K562 (cell line): ENCODE measurements around the gene IRGQ. TPM values are rescaled to one million over a fixed set of nuclear protein-coding genes. Genes with fewer than 3 reads are reported as not detected.

ENCODE experiments used
- BHLHE40 ChIP-seq: IDR thresholded peaks from 2 replicates; pipeline ENCODE4 v1.6.1; 2011; ENCODE audit warnings: low read length, improper control_type of control experiment
- CAMTA2 ChIP-seq: fragments of 250-450 bp; sonication (Bioruptor Pico); conservative IDR thresholded peaks from 2 replicates; pipeline ENCODE4 v1.5.1; 2022
- CBFA2T2 ChIP-seq: fragments of 450-650 bp; conservative IDR thresholded peaks from 2 replicates; pipeline ENCODE4 v1.6.1; 2017; ENCODE audit warnings: mild to moderate bottlenecking
- ERF ChIP-seq: fragments of 450-650 bp; formaldehyde crosslinking; IDR thresholded peaks from 2 replicates; pipeline ENCODE4 v1.4.0; 2020; ENCODE audit warnings: mild to moderate bottlenecking, mixed read lengths
- FOXK1 ChIP-seq: sonication (generic); formaldehyde crosslinking; IDR thresholded peaks from 2 replicates; pipeline ENCODE4 v1.8.0; 2022; ENCODE audit warnings: missing genetic modification reagents, mild to moderate bottlenecking, borderline replicate concordance
- GATAD2A ChIP-seq: fragments of 450-650 bp; IDR thresholded peaks from 2 replicates; pipeline ENCODE4 v1.6.1; 2017
- GATAD2B ChIP-seq: fragments of 450-650 bp; IDR thresholded peaks from 2 replicates; pipeline ENCODE4 v1.6.1; 2017; ENCODE audit warnings: mild to moderate bottlenecking, borderline replicate concordance
- MAFK ChIP-seq: IDR thresholded peaks from 2 replicates; pipeline ENCODE4 v1.6.1; 2011; ENCODE audit warnings: low read length, improper control_type of control experiment
- NFIX ChIP-seq: fragments of 250-450 bp; sonication (Bioruptor Pico); IDR thresholded peaks from 2 replicates; pipeline ENCODE4 v1.4.0; 2020; ENCODE audit warnings: low read depth, mild to moderate bottlenecking, moderate library complexity
- OTX1 ChIP-seq: fragments of 450-650 bp; formaldehyde crosslinking; IDR thresholded peaks from 2 replicates; pipeline ENCODE4 v1.4.0; 2022; ENCODE audit warnings: mild to moderate bottlenecking
- PYGO2 ChIP-seq: fragments of 450-650 bp; IDR thresholded peaks from 2 replicates; pipeline ENCODE4 v1.6.1; 2016; ENCODE audit warnings: mild to moderate bottlenecking, missing genetic modification characterization, moderate library complexity, missing compliant biosample characterization
- SMAD3 ChIP-seq: fragments of 450-650 bp; formaldehyde crosslinking; conservative IDR thresholded peaks from 2 replicates; pipeline ENCODE4 v1.4.0; 2020; ENCODE audit warnings: mild to moderate bottlenecking
- ZBTB1 ChIP-seq: sonication (generic); formaldehyde crosslinking; IDR thresholded peaks from 2 replicates; pipeline ENCODE4 v1.8.1; 2023; ENCODE audit warnings: missing genetic modification reagents, low read depth, mild to moderate bottlenecking, borderline replicate concordance
- ZC3H11A ChIP-seq: IDR thresholded peaks from 2 replicates; pipeline ENCODE4 v1.6.1; 2012; ENCODE audit warnings: low read depth, low read length, improper control_type of control experiment
- ZFPM2 ChIP-seq: fragments of 250-450 bp; sonication (Bioruptor Pico); IDR thresholded peaks from 2 replicates; pipeline ENCODE4 v1.5.1; 2022; ENCODE audit warnings: mild to moderate bottlenecking
- ZKSCAN3 ChIP-seq: fragments of 250-450 bp; sonication (Bioruptor Pico); IDR thresholded peaks from 2 replicates; pipeline ENCODE4 v1.4.0; 2020
- ZNF347 ChIP-seq: fragments of 450-650 bp; formaldehyde crosslinking; IDR thresholded peaks from 2 replicates; pipeline ENCODE4 v1.4.0; 2020; ENCODE audit warnings: low read depth, mild to moderate bottlenecking, moderate library complexity
- ZNF785 ChIP-seq: fragments of 250-450 bp; sonication (Bioruptor Pico); IDR thresholded peaks from 2 replicates; pipeline ENCODE4 v1.4.0; 2020; ENCODE audit warnings: mild to moderate bottlenecking
- polyA plus RNA-seq, 8 experiments: library from polyadenylated mRNA; depleted of rRNA in 4 of 8; stranded (reverse) in 5 of 8; unstranded in 3 of 8; fragments of >200 nt; fragmentation: Nextera tagmentation in 2 of 8; fragmentation: Illumina TruSeq in 1 of 8; extraction: Ambion mirVana in 2 of 8; extraction: Trizol in 1 of 8; gene quantifications; 2 replicates each; pipeline versions ENCODE4 v1.2.1 to v1.2.3, GENCODE V29; 2011 to 2014; ENCODE audit warnings: inconsistent platforms in 1 of 8, missing spikeins in 1 of 8
- total RNA-seq, 7 experiments: library from RNA; depleted of rRNA in 6 of 7; stranded (reverse); fragments of >200 nt in 6 of 7; fragmentation: Illumina TruSeq in 2 of 7; extraction: Trizol in 2 of 7; gene quantifications; 2 replicates each; pipeline versions ENCODE4 v1.2.1 to v1.2.3, GENCODE V29; 2011 to 2021; ENCODE audit warnings: low replicate concordance in 1 of 7
- TF ChIP-seq, protein P1 (sequence below): sonication (generic); formaldehyde crosslinking; IDR thresholded peaks from 2 replicates; pipeline ENCODE4 v1.9.0; 2022; ENCODE audit warnings: mild to moderate bottlenecking, missing genetic modification reagents
- TF ChIP-seq, protein P2 (sequence below), 2 experiments: fragments of 450-650 bp in 1 of 2; sonication (generic) in 1 of 2; formaldehyde crosslinking; conservative IDR thresholded peaks; 2 replicates each; pipeline versions ENCODE4 v1.4.0 to v1.8.1; 2020 to 2022; ENCODE audit warnings: mild to moderate bottlenecking in 1 of 2, missing genetic modification reagents in 1 of 2
- TF ChIP-seq, protein P3 (sequence below): fragments of 250-450 bp; sonication (Bioruptor Pico); IDR thresholded peaks from 2 replicates; pipeline ENCODE4 v1.8.0; 2022; ENCODE audit warnings: inconsistent platforms, mild to moderate bottlenecking, moderate library complexity, borderline replicate concordance
- TF ChIP-seq, protein P4 (sequence below): fragments of 450-650 bp; IDR thresholded peaks from 2 replicates; pipeline ENCODE4 v1.6.1; 2014; ENCODE audit warnings: low read depth, mild to moderate bottlenecking, moderate library complexity, borderline replicate concordance
- TF ChIP-seq, protein P5 (sequence below): fragments of 150-350 bp; IDR thresholded peaks from 2 replicates; pipeline ENCODE4 v1.6.1; 2014; ENCODE audit warnings: low read depth, mild to moderate bottlenecking, low read length, borderline replicate concordance

IRGQ gene
- total and polyA plus RNA-seq, 9 of the 15 experiments (the other 6 are each of a cell fraction or from before 2014, with no cell fraction given) = 3.5 to 19.2 (median 7.9) TPM

DNA sequence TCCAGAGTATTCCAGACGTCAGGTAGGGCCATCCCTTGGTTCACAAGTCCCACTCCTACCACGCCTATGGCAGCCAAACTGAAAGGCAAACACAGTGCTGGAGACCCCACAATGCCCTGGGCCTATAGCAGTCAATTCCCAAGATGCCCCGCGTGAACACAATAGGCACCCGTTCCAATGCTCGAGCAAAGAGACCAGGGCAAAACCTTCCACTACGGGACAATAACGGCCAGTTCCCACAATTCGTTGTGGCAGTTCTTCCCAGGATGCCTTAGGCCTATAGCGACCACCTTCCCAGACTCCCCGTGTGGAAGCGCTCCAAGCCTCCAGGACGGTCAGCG is 23.0 kb upstream of the IRGQ start (continued):
- TF ChIP-seq GATAD2A = no peak
- TF ChIP-seq PYGO2 (tag) = no peak
- TF ChIP-seq ZNF347 (CRISPR knock-in tag) = no peak
- no peak for TF ChIP-seq CBFA2T2
- TF ChIP-seq, protein P1, sequence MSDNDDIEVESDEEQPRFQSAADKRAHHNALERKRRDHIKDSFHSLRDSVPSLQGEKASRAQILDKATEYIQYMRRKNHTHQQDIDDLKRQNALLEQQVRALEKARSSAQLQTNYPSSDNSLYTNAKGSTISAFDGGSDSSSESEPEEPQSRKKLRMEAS (CRISPR knock-in tag) = no peak
- TF ChIP-seq, protein P2, sequence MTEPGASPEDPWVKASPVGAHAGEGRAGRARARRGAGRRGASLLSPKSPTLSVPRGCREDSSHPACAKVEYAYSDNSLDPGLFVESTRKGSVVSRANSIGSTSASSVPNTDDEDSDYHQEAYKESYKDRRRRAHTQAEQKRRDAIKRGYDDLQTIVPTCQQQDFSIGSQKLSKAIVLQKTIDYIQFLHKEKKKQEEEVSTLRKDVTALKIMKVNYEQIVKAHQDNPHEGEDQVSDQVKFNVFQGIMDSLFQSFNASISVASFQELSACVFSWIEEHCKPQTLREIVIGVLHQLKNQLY (CRISPR knock-in tag; conservative IDR thresholded peaks at IDR 0.05) = no peak
- no peak for TF ChIP-seq MAFK
- TF ChIP-seq BHLHE40 = no peak
- TF ChIP-seq CAMTA2 (CRISPR knock-in tag) = no peak
- TF ChIP-seq, protein P3, sequence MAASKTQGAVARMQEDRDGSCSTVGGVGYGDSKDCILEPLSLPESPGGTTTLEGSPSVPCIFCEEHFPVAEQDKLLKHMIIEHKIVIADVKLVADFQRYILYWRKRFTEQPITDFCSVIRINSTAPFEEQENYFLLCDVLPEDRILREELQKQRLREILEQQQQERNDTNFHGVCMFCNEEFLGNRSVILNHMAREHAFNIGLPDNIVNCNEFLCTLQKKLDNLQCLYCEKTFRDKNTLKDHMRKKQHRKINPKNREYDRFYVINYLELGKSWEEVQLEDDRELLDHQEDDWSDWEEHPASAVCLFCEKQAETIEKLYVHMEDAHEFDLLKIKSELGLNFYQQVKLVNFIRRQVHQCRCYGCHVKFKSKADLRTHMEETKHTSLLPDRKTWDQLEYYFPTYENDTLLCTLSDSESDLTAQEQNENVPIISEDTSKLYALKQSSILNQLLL (CRISPR knock-in tag) = no peak
- no peak for TF ChIP-seq GATAD2B
- TF ChIP-seq ZFPM2 (CRISPR knock-in tag) = no peak
- TF ChIP-seq, protein P4, sequence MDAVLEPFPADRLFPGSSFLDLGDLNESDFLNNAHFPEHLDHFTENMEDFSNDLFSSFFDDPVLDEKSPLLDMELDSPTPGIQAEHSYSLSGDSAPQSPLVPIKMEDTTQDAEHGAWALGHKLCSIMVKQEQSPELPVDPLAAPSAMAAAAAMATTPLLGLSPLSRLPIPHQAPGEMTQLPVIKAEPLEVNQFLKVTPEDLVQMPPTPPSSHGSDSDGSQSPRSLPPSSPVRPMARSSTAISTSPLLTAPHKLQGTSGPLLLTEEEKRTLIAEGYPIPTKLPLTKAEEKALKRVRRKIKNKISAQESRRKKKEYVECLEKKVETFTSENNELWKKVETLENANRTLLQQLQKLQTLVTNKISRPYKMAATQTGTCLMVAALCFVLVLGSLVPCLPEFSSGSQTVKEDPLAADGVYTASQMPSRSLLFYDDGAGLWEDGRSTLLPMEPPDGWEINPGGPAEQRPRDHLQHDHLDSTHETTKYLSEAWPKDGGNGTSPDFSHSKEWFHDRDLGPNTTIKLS = no peak
- no peak for TF ChIP-seq ZKSCAN3 (CRISPR knock-in tag)
- no peak for TF ChIP-seq ZC3H11A
- TF ChIP-seq NFIX (CRISPR knock-in tag) = no peak
- no peak for TF ChIP-seq ZNF785
- 0 out of 2 replicates have a peak, but pooled peaks have one; percentile 42 for TF ChIP-seq OTX1
- TF ChIP-seq, protein P5, sequence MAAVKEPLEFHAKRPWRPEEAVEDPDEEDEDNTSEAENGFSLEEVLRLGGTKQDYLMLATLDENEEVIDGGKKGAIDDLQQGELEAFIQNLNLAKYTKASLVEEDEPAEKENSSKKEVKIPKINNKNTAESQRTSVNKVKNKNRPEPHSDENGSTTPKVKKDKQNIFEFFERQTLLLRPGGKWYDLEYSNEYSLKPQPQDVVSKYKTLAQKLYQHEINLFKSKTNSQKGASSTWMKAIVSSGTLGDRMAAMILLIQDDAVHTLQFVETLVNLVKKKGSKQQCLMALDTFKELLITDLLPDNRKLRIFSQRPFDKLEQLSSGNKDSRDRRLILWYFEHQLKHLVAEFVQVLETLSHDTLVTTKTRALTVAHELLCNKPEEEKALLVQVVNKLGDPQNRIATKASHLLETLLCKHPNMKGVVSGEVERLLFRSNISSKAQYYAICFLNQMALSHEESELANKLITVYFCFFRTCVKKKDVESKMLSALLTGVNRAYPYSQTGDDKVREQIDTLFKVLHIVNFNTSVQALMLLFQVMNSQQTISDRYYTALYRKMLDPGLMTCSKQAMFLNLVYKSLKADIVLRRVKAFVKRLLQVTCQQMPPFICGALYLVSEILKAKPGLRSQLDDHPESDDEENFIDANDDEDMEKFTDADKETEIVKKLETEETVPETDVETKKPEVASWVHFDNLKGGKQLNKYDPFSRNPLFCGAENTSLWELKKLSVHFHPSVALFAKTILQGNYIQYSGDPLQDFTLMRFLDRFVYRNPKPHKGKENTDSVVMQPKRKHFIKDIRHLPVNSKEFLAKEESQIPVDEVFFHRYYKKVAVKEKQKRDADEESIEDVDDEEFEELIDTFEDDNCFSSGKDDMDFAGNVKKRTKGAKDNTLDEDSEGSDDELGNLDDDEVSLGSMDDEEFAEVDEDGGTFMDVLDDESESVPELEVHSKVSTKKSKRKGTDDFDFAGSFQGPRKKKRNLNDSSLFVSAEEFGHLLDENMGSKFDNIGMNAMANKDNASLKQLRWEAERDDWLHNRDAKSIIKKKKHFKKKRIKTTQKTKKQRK = no peak
- no peak; the same call in 1 of the 2 replicates for TF ChIP-seq ERF (CRISPR knock-in tag)
- TF ChIP-seq ZBTB1 (CRISPR knock-in tag) = no peak
- TF ChIP-seq SMAD3 (CRISPR knock-in tag) = no peak
- no peak for TF ChIP-seq FOXK1 (CRISPR knock-in tag)
